Transverse colon (tissue), 4 donors: Measurements from ENCODE around the gene SH3GL3. TPM values are rescaled to one million over a fixed set of nuclear protein-coding genes. Genes with fewer than 3 reads are reported as not detected.

Source experiments
- DNase-seq: peaks from one replicate; pipeline ENCODE4 v3.0.0-alpha.2; 2019
- H3K27ac ChIP-seq, 4 donors: fragments of 200-600 bp; sonication (generic); 2 replicates each; pipeline ENCODE4 v1.5.1; 2016 to 2018; ENCODE audit warnings: inconsistent platforms in 4 of 4
- H3K27me3 ChIP-seq: fragments of 200-600 bp; sonication (generic); 2 replicates; pipeline ENCODE4 v1.5.1; 2017; ENCODE audit warnings: inconsistent platforms
- H3K36me3 ChIP-seq, 4 donors: fragments of 200-600 bp; sonication (generic); 2 replicates each; pipeline ENCODE4 v1.5.1; 2017 to 2019; ENCODE audit warnings: inconsistent platforms in 4 of 4
- H3K4me1 ChIP-seq, 4 donors: fragments of 200-600 bp; sonication (generic); 2 replicates each; pipeline ENCODE4 v1.5.1; 2017 to 2020; ENCODE audit warnings: inconsistent platforms in 4 of 4
- H3K4me3 ChIP-seq, 4 donors: fragments of 200-600 bp; sonication (generic); 1 replicate in 1 of 4; 2 replicates in 3 of 4; pipeline versions ENCODE4 v1.5.1 to v1.6.1; 2017 to 2019; ENCODE audit warnings: inconsistent platforms in 4 of 4
- H3K9me3 ChIP-seq, 2 donors: fragments of 200-600 bp; sonication (generic); 2 replicates each; pipeline ENCODE4 v1.5.1; 2017 to 2019; ENCODE audit warnings: inconsistent platforms in 2 of 2
- CTCF ChIP-seq, 5 experiments: fragments of 200-600 bp in 3 of 5; fragments of 450-650 bp in 2 of 5; sonication (generic) in 3 of 5; IDR thresholded peaks; 1 replicate in 2 of 5; 2 replicates in 3 of 5; pipeline ENCODE4 v1.5.1; 2016 to 2017; ENCODE audit warnings: antibody characterized with exemption in 5 of 5, inconsistent platforms in 3 of 5, mild to moderate bottlenecking in 2 of 5, moderate library complexity in 1 of 5
- EP300 ChIP-seq: sonication (generic); formaldehyde crosslinking; IDR thresholded peaks from one replicate; pipeline ENCODE4 v1.6.1; 2017; ENCODE audit warnings: antibody characterized with exemption, low read depth
- POLR2A ChIP-seq: fragments of 450-650 bp; IDR thresholded peaks from one replicate; pipeline ENCODE4 v1.6.1; 2016; ENCODE audit warnings: antibody characterized with exemption, mild to moderate bottlenecking, moderate library complexity
- POLR2AphosphoS5 ChIP-seq, 3 donors: sonication (generic); formaldehyde crosslinking; IDR thresholded peaks; one replicate each; pipeline ENCODE4 v1.6.1; 2016; ENCODE audit warnings: antibody characterized with exemption in 3 of 3
- WGBS, 2 donors: methylation state at CpG; one replicate each; pipeline ENCODE4 v1.1.5; 2018; ENCODE audit warnings: low coverage in 1 of 2; 5-methylcytosine and 5-hydroxymethylcytosine counted together
- in situ Hi-C, 4 donors: fragments of 200-750 bp; cut with MboI; loops; one replicate each; pipeline versions ENCODE4 v1.15.0 to v1.15.1; 2017; ENCODE audit warnings: low sequenced_read_pairs in 3 of 4, low pct_ligation_motif_present in 1 of 4, low pct_unique_long_range_greater_than_20kb in 1 of 4
- intact Hi-C: fragments of 100-400 bp; cut with DNase I; formaldehyde crosslinking; loops from one replicate; pipeline ENCODE4 v1.15.1; 2023; ENCODE audit warnings: low total_unique reads
- total RNA-seq, 4 donors: library from RNA; depleted of rRNA; stranded (reverse); fragments of >200 nt; gene quantifications; one replicate each; pipeline ENCODE4 v1.1.0, GENCODE V29; 2016

Gene SH3GL3
- total RNA-seq, 4 donors from 2014 or later: not detected

GRCh38 chr15:83471307-83471866 lies 24.2 kb downstream of the SH3GL3 start:
- TF ChIP-seq EP300 (no peak), POLR2AphosphoS5 (IDR thresholded peaks at IDR 0.05) (no peak), POLR2A (no peak), CTCF (IDR thresholded peaks at IDR 0.05) (no peak)
- in situ Hi-C loops: no loop called here
- Histone ChIP-seq H3K27me3 (no peaks in the 10 kb centered on the region), H3K27ac (no peak overlapping the region), H3K9me3 (no peaks in the 10 kb centered on the region), H3K36me3 (no peaks in the 10 kb centered on the region), H3K4me3 (no peak overlapping the region), H3K4me1 (no peaks in the 10 kb centered on the region)
- intact Hi-C loops: no loop called here
- no peak for DNase-seq
- 82 to 92% methylated on average over 1 of the region's 1 CpG for WGBS, 2 donors

- no peak for DNase-seq
- H3K9me3 ChIP-seq: no peaks in the 10 kb centered on the region
- H3K4me3 ChIP-seq: no peak overlapping the region
- no peaks in the 10 kb centered on the region for H3K4me1 ChIP-seq
- TF ChIP-seq CTCF (IDR thresholded peaks at IDR 0.05): no peak
- TF ChIP-seq EP300: no peak
- no peak for TF ChIP-seq POLR2A
- no peak for TF ChIP-seq POLR2AphosphoS5 (IDR thresholded peaks at IDR 0.05)
- no peaks in the 10 kb centered on the region for H3K27me3 ChIP-seq
- in situ Hi-C loops (no loop called here), intact Hi-C loops (no loop called here)
- H3K27ac ChIP-seq: no peak overlapping the region
- H3K36me3 ChIP-seq: no peaks in the 10 kb centered on the region
- 88 to 90% methylated on average over 3 of the region's 3 CpGs for WGBS, 2 donors
Measured at GRCh38 chr15:83472151-83472550, 25.0 kb downstream of the SH3GL3 start.

- Histone ChIP-seq H3K9me3 (no peaks in the 10 kb centered on the region), H3K27ac (no peak overlapping the region), H3K4me3 (no peak overlapping the region), H3K27me3 (no peaks in the 10 kb centered on the region), H3K36me3 (no peaks in the 10 kb centered on the region), H3K4me1 (no peaks in the 10 kb centered on the region)
- TF ChIP-seq POLR2A (no peak), EP300 (no peak), CTCF (IDR thresholded peaks at IDR 0.05) (no peak), POLR2AphosphoS5 (IDR thresholded peaks at IDR 0.05) (no peak)
- intact Hi-C loops: no loop called here
- in situ Hi-C loops: no loop called here
- DNase-seq: no peak
- 71% methylated on average over 4 of the region's 4 CpGs; no CpG with 5 or more reads in 1 of the 2 donors for WGBS, 2 donors
Measured at GRCh38 chr15:83472797-83473196, 25.7 kb downstream of the SH3GL3 start.

GRCh38 chr15:83474578-83474977 lies 27.4 kb downstream of the SH3GL3 start:
- TF ChIP-seq POLR2A: no peak
- TF ChIP-seq EP300: no peak
- no peak for TF ChIP-seq POLR2AphosphoS5 (IDR thresholded peaks at IDR 0.05)
- no peak for TF ChIP-seq CTCF (IDR thresholded peaks at IDR 0.05)
- 68 to 90% methylated on average over 2 to 4 of the region's 4 CpGs for WGBS, 2 donors
- in situ Hi-C loops: no loop called here
- DNase-seq: no peak
- no peaks in the 10 kb centered on the region for H3K27me3 ChIP-seq
- H3K27ac ChIP-seq: no peak overlapping the region
- H3K9me3 ChIP-seq: no peaks in the 10 kb centered on the region
- intact Hi-C loops: no loop called here
- H3K36me3 ChIP-seq: no peaks in the 10 kb centered on the region
- no peaks in the 10 kb centered on the region for H3K4me1 ChIP-seq
- no peak overlapping the region for H3K4me3 ChIP-seq
